H1 (cell line): ENCODE data around the gene RNF10. TPM values are rescaled to one million over a fixed set of nuclear protein-coding genes. Genes with fewer than 3 reads are reported as not detected.

Experiments
- CHD1 ChIP-seq: IDR thresholded peaks from 2 replicates; pipeline ENCODE4 v1.6.1; 2012; ENCODE audit warnings: low read depth, low read length, improper control_type of control experiment
- RBBP5 ChIP-seq: IDR thresholded peaks from 2 replicates; pipeline ENCODE4 v1.7.1; 2012; ENCODE audit warnings: low read depth, mild to moderate bottlenecking, inconsistent platforms, low read length, moderate library complexity, borderline replicate concordance
- USF2 ChIP-seq: IDR thresholded peaks from 2 replicates; pipeline ENCODE4 v1.6.1; 2011; ENCODE audit warnings: low read length, improper control_type of control experiment
- polyA plus RNA-seq, 7 experiments: library from polyadenylated mRNA; depleted of rRNA in 3 of 7; stranded (reverse) in 5 of 7; unstranded in 2 of 7; fragments of >200 nt in 5 of 7; fragments of 200-250 nt in 2 of 7; gene quantifications; 1 replicate in 5 of 7; 2 replicates in 1 of 7; 4 replicates in 1 of 7; pipeline versions ENCODE4 v1.2.1 to v1.2.3, GENCODE V29; 2011 to 2013; ENCODE audit warnings: missing spikeins in 2 of 7, mixed read lengths in 2 of 7
- total RNA-seq: library from RNA; stranded (reverse); fragmentation: NEBNext Ultra II Directional; extraction: Animal tissue kit (Norgen Biotek cat#: 25700); gene quantifications from 2 replicates; pipeline ENCODE4 v1.2.1, GENCODE V29; 2021

The RNF10 gene
- total and polyA plus RNA-seq, 2 of the 8 experiments (the other 6 are each of a cell fraction or from before 2014, with no cell fraction given): 71.6 to 171 TPM

GRCh38 chr12:120620624-120621023, 86.5 kb downstream of the RNF10 start (continued):
- no peak for TF ChIP-seq USF2
- no peak for TF ChIP-seq CHD1
- TF ChIP-seq RBBP5: no peak
